ENCODE measurements around the gene HSBP1L1. TPM values are rescaled to one million over a fixed set of nuclear protein-coding genes. Genes with fewer than 3 reads are reported as not detected.
"Not testable (repeated sequence)": the region's sequence is repeated elsewhere in the genome, so short reads cannot be mapped to it uniquely, and the experiment has no call there.

HSBP1L1 gene
- total RNA-seq, 1 donor from 2014 or later, result 13.8 TPM

DNA sequence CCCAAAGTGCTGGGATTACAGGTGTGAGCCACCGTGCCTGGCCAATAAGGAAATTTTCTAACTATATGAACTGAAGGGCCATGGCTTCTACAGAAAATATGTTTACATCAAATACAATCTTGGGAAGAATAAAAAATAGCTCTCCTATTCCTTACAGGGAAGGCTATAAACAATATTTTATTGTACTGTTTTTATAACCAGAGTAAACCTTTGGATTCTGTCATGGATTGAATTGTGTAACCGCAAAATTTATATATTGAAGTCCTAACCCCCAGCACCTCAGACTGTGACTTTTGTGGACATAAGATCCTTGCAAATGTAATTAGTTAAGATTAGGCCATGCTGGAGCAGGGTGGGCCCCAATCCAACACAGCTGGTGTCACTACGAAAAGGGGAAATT lies 8.3 kb downstream of the HSBP1L1 start:
- ATAC-seq (ENCODE audit: poor library complexity), result no peak
- intact Hi-C loops (cut with DNase I), result no loop called here

DNA sequence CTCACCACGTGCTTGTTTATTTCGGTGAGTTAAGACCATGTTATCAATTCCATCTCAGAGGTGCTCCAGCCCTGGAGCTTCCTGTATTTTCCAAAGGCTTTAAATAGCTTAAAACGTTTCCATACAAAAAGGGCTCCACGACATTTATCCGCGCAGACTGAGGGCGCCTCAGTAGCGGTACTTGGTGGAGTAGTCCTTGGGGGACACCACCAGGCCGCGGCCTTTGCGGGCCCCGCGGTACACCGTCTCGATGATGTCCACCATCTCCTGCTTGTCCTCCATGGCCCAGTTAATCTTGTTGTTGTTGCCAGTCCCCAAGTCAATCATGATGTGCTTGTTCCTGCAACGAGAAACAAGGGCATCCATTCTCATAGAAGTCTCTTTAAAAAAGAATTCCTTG lies 9.1 kb downstream of the HSBP1L1 start:
- DNase-seq (no peak), ATAC-seq (ENCODE audit: poor library complexity) (no peak)
- intact Hi-C loops (cut with DNase I), result no loop called here

More for the DNA sequence above, 8.3 kb downstream of the HSBP1L1 start:
- DNase-seq, result no peak

- no peak for DNase-seq
- no peak for ATAC-seq (ENCODE audit: poor library complexity)
- intact Hi-C loops (cut with DNase I), result no loop called here
These were observed 9.7 kb downstream of the HSBP1L1 start for GRCh38 chr18:79974025-79974654.

DNA sequence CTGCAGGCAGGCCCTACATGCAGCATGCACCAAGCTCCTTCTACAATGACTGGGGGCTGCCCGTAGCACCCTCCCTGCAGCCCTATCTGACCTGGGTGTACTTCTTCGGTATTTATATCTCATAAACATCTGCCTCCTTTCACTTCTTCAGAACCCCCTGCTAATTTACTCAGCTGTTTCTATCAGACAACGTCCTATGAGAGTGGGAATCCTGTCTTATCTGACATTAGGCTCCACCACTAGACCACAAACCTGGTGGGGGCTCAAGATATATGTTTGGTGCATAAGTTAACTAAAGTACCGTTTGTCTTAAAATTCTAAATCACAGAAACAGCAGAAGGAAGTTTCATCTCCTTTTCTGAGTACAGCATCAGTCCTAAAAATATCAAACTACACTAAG lies 10.6 kb downstream of the HSBP1L1 start:
- no peak for ATAC-seq (ENCODE audit: poor library complexity)
- no peak for DNase-seq
- intact Hi-C loops (cut with DNase I), result no loop called here

DNA sequence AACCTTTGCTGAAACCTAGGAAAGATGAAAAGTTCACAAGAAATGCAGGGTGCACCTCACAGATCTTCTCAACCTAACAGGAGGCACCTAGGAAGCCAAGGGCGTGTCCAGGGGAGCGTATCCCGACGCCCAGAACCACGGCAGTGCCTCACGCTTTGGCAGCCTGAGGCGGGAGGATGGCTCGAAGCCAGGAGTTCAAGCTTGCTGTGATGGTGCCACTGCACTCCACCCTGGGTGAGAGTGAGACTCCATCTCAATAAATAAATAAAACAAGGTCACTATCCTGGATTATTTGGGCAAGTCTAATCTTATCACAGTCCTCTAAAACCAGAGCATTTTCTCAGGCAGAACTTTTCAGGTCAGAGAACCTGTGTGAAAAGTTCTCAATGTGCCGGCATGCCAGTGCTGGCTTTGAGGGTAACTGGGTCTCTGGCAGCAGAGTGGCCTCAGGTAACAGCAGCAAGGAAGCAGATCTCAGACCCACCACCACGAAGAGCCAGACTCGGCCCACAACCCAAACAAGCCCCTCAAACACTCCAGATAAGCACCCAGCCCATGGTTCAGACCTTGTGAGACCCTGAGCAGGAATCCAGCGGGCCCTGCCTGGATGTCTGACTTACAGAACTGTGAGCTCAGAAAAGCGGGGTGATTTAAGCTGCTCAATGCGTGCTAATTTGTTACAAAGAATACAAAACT lies 11.7 kb downstream of the HSBP1L1 start:
- DNase-seq (no peak), ATAC-seq (ENCODE audit: poor library complexity) (peak; percentile 73)
- intact Hi-C loops (cut with DNase I), result no loop called here

DNA sequence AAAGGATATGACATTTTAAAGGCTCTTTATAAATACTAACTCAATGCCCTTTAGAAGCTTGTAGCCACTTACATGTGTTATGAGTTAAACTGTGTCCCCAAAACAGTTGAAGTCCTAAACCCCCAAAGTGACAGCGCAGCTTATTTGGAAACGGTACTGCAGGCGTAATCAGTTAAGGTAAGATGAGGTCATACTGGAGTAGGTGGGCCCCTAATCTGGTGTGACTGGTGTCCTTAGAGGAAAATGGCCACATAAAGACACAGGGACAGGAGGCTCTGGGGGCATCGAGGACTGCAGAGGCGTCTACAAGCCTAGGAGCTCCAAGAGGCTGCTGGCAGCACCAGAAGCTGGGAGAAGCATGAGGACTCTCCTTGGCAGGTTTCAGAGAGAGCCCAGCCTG lies 15.4 kb downstream of the HSBP1L1 start:
- ATAC-seq (ENCODE audit: poor library complexity) (no peak), DNase-seq (no peak)
- intact Hi-C loops (cut with DNase I), result no loop called here

DNA sequence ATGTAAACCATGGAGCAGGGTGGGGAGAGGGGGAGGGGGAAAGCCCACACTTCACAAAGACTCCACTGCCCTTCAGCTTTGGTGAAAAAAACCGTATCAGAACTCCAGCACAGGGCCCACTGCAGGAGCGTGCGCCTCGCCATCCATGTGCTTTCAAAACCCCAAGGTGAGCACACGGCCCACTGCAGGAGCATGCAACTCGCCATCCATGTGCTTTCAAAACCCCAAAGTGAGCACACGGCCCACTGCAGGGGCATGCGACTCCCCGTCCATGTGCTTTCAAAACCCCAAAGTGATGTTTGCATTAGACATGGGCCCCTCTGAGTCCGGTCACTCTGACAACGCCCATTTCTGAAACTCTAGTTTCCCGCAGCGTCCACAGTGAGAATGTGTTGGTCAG lies 16.1 kb downstream of the HSBP1L1 start:
- intact Hi-C loops (cut with DNase I), result no loop called here
- no peak for ATAC-seq (ENCODE audit: poor library complexity)

GRCh38 chr18:79982736-79983135 lies 18.3 kb downstream of the HSBP1L1 start:
- DNase-seq (no peak), ATAC-seq (ENCODE audit: poor library complexity) (peak; percentile 19)
- intact Hi-C loops (cut with DNase I), result no loop called here

More for the DNA sequence above, 16.1 kb downstream of the HSBP1L1 start:
- no peak for DNase-seq

DNA sequence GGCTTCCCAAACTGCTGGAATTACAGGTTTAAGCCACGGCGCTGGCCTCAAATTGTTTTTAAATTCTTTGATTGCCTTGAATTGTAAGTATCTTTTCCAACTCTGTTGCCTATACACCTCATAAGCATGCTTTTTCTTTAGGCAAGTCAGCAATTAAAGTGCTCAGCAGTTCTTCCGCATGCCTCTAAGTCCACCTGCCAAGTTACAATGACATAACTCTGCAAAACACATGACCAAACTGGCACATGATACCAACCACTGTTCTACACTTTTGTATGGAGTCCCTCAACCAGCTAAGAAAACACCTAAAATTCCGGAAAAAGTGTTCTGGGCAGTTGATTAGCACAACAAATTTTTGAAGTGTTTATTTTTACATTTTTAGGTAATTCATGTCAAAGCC lies 18.8 kb downstream of the HSBP1L1 start:
- ATAC-seq (ENCODE audit: poor library complexity), result no peak
- intact Hi-C loops (cut with DNase I), result no loop called here

GRCh38 chr18:79983793-79984192 lies 19.4 kb downstream of the HSBP1L1 start:
- ATAC-seq (ENCODE audit: poor library complexity), result no peak
- DNase-seq, result no peak
- intact Hi-C loops (cut with DNase I), result no loop called here

More for the DNA sequence above, 18.8 kb downstream of the HSBP1L1 start:
- no peak for DNase-seq

DNA sequence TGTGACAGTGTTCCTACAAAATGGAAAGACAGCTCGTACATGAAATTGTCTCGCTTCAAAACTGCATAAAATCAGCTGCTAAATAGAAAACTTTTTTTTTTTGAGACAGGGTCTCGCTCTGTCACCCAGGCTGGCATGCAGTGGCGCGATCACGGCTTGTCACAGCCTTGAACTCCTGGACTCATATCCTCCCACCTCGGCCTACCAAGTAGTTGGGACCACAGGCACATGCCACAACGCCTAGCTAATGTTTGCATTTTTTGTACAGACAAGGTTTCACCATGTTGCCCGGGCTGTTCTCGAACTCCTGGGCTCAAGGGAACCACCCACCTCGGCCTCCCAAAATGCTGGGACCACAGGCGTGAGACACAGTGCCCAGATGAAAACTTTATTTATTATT lies 20.7 kb downstream of the HSBP1L1 start:
- DNase-seq, result no peak

DNA sequence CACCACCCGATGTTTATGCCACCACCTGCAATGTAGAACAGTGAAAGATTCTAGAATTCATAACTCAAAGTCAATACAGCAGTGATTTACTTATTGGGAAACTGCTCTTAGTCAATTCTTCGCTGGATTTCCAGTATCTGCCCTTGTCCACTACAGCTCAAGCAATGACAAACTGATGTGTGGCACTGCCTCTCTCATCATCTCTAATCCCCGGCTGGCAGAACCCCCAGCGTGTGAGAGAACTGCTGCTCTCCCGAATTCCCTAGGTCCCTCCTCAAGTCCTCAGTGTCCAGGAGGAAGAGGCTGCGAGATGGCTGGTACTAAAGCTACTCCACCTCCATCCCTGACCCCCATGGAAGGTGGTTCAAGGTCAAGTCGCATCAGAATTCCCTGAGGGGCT lies 22.3 kb downstream of the HSBP1L1 start:
- no peak for ATAC-seq (ENCODE audit: poor library complexity)
- no peak for DNase-seq
- intact Hi-C loops (cut with DNase I), result no loop called here

More for the DNA sequence above, 20.7 kb downstream of the HSBP1L1 start:
- intact Hi-C loops (cut with DNase I), result no loop called here
- ATAC-seq (ENCODE audit: poor library complexity), result no peak

- no peak for ATAC-seq (ENCODE audit: poor library complexity)
- intact Hi-C loops (cut with DNase I), result no loop called here
These were observed 23.1 kb downstream of the HSBP1L1 start for GRCh38 chr18:79987566-79987965.

GRCh38 chr18:79988071-79988450 lies 23.6 kb downstream of the HSBP1L1 start:
- DNase-seq (peak; percentile 78), ATAC-seq (ENCODE audit: poor library complexity) (peak; percentile 65)
- intact Hi-C loops (cut with DNase I), result no loop called here

More at GRCh38 chr18:79987566-79987965, 23.1 kb downstream of the HSBP1L1 start:
- DNase-seq, result no peak

DNA sequence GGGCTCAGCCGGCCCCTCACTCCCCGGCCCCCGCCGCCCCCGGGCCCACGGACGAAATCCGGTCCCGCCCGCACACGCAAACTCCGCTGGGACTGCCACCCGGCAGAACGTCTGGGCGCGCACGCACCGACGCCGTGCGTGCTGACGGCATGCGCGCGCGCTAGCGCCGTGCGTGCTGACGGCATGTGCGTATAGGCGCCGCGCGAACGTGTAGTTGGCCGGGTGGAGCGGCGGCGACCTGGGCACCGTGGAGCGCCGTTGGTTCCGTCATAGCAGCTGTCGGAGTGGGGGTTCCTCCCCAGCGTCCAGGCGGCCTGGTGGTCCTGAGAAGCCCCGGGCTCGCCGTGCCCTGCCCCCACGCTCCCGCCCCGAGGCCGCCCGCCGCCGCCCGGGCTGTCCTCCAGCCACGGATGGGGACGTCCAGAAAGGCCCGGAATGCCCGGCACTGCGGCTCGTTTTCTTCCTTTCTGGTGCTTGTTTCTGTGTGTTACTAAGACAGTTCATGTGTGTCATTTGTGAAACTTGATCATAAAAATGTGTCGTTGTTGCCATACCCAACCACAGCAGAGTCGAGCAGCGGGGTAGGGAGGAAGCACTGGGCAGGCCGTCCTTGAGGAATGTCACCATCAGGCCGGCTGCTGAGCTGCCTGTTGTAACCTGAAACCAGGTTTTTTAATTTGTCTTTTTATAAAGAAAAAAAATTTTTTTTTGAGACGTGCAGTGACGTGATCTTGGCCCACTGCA lies 24.2 kb downstream of the HSBP1L1 start, which contains the start of gene TXNL4A:
Gene TXNL4A, minus strand, starts transcription at position 113 of the 744 bp plus-strand sequence. CDS start 171 bp downstream, outside the sequence.
- peak; percentile 94 for DNase-seq
- intact Hi-C loops (cut with DNase I), result no loop called here
- ATAC-seq (ENCODE audit: poor library complexity), result peak; percentile 100

DNA sequence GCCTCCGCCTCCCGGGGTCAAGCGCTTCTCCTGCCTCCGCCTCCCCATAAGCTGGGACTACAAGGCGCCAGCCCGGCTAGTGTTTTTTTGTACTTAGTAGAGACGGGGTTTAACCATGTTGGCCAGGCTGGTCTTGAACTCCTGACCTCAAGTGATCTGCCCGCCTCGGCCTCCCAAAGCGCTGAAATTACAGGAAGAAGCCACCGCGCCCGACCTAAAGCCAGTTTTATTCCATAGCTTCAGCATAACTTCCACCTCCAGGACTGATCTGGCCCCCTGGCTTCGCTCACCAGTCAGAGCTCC lies 24.7 kb downstream of the HSBP1L1 start:
- intact Hi-C loops (cut with DNase I), result no loop called here
- DNase-seq, result no peak
- no peak for ATAC-seq (ENCODE audit: poor library complexity)

GRCh38 chr18:79991494-79991893 lies 27.1 kb downstream of the HSBP1L1 start:
- ATAC-seq (ENCODE audit: poor library complexity) (no peak), DNase-seq (no peak)
- intact Hi-C loops (cut with DNase I), result no loop called here

DNA sequence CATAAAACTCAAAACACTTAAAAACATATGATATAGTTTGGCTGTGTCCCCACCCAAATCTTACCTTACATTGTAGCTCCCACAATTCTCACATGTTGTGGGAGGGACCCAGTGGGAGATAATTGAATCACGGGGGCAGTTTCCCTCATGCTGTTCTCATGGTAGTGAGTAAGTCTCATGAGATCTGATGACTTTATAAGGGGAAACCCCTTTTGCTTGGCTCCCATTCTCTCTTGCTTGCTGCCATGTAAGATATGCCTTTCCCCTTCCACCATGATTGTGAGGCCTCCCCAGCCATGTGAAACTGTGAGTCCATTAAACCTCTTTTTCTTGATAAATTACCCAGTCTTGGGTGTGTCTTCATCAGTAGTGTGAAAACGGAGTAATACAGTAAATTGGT lies 35.3 kb downstream of the HSBP1L1 start:
- DNase-seq; ATAC-seq (ENCODE audit: poor library complexity); intact Hi-C loops (cut with DNase I): not testable (repeated sequence)

- intact Hi-C loops (cut with DNase I), result no loop called here
- ATAC-seq (ENCODE audit: poor library complexity) (no peak), DNase-seq (no peak)
These were observed 36.4 kb downstream of the HSBP1L1 start for GRCh38 chr18:80000877-80001276.

- intact Hi-C loops (cut with DNase I), result no loop called here
- DNase-seq (no peak), ATAC-seq (ENCODE audit: poor library complexity) (no peak)
These were observed 38.0 kb downstream of the HSBP1L1 start for GRCh38 chr18:80002468-80002867.

Measured in Right ventricle myocardium superior (tissue), 1 donor.